Activated CD8-positive, alpha-beta memory T cell treated with anti-CD3 and anti-CD28 coated beads, Interleukin-2, amount 50 U/mL, for 1 hour (primary cell): Measurements from ENCODE around the gene FAM13A.
"Not testable (repeated sequence)": the region's sequence is repeated elsewhere in the genome, so short reads cannot be mapped to it uniquely, and the experiment has no call there.

Experiments used
- DNase-seq: peaks from one replicate; pipeline ENCODE4 v3.0.0-alpha.2; 2020; ENCODE audit errors: extremely low read depth

FAM13A gene

DNA sequence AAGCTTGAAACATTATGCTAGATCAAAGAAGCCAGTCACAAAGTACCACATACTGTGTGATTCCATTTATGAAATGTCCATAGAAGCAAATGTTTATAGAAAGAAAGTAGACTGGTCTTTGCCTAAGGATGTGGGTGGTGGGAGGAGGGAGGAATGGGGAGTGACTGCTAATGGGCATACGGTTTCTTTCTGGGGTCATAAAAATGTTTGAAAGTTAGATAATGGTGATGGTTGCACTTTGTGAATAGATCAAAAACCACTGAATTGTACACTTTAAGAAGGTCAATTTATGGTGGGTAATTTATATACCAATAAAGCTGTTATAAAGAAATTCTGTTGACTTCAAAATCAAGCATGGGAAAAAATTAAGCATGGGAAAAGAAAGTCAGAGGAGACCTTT lies 56.6 kb downstream of the FAM13A start:
- DNase-seq: no peak

GRCh38 chr4:88999392-88999930 lies 57.5 kb downstream of the FAM13A start:
- DNase-seq: no peak

DNA sequence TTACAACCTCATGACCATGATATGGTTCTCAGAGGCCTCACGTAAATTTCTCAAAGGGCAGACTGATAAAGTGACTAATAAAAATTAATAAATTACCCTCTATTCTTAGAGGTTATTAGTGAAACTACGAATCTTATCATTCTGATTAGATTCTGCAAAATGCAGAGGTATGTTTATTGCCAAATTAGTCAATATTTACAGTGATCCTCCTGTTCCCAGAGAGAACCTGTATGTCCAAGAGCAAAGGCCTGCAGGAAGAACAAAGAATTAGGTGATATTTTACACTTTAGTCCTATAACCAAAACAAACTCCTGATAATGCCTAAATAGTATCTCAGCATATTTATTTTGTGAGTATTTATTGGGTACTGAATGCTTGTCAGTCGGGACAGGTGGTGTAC lies 58.1 kb downstream of the FAM13A start:
- DNase-seq: no peak

DNA sequence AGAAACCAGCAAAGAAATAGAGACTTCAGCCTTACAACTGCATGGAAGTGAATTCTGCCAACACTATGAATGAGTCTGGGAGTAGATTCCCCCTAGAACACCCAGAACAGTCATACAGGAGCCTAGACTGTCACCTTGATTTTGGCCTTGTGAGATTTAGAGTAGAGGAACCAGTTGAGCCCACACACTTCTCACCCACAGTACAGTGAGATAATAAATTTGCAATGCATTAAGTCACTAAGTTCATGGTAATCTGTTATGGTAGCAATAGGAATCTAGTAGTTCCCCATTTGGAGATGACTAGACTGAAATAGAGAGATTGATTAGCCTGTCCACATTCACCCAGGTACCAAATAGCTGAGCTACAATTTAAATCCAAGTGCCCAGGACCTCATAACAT lies 59.0 kb downstream of the FAM13A start:
- no peak for DNase-seq

DNA sequence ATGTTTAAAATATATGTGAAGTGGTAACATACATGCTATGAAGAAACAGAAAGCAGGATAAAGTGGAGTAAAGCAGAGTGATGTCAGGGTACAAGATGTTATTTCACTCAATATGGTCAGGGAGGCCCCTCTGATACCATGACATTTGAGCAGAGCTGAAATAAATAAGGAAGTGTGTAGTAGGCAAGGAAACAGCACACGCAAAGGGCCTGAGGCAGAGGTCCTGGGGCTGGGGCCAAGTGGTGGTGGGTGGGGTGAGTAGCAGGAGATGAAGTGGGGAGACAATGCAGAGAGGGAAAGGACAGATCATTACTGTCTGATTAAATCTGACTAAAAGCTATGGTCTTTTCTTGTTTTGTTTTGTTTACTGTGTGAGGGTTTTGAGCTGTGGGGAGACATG lies 61.1 kb downstream of the FAM13A start:
- DNase-seq: no peak

DNA sequence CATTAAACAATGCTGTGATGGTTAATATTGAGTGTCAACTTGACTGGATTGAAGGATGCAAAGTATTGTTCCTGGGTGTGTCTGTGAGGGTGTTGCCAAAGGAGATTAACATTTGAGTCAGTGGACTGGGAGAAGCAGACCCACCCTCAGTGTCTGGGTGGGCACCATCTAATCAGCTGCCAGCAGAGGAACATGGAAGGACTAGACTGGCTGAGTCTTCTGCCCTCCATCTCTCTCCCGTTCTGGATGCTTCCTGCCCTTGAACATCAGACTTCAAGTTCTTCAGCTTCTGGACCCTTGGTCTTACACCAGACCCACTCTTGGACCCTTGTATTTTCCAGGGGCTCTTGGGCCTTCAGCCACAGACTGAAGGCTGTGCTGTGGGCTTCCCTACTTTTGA lies 61.7 kb downstream of the FAM13A start:
- DNase-seq: not testable (repeated sequence)

DNA sequence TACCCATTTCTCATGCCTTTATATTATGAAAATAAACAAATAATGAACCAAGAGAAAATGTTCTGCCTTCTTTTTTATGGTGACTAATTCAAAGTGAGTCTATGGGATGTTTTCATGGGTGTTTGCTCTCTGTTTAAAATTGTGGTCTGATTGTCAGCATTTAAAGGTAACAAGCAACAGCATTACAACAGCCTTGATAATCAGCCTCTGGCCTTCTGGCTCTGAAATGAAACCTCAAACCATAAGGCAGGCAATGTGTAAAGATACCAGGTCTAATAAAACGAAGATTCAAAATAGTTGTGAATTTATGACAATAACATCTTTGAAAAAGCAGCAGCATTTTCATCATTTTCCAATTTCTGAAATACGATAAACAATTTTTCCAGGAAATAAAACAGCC lies 63.7 kb downstream of the FAM13A start:
- DNase-seq: no peak

GRCh38 chr4:88991746-88992145 lies 65.2 kb downstream of the FAM13A start:
- no peak for DNase-seq

DNA sequence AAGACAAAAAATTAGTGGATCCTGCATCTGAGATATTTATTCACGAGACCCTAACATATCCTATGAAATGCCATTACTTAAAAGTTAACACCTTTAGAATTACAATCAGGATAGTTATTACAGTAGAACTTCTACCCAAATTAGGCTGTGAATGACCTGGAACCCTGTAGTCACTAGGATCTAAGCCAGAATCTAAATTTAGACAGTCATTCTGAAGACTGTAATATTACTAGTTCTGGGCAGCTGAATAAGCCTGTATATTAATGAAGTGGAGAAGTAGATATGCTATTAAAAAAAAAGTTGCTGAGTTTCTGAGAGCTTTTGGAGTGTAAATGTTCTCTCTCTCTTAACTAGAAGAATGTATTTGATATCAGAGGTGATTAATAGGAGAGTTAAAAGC lies 67.0 kb downstream of the FAM13A start:
- DNase-seq: no peak

GRCh38 chr4:88985088-88985773 lies 71.8 kb downstream of the FAM13A start:
- DNase-seq: no peak

DNA sequence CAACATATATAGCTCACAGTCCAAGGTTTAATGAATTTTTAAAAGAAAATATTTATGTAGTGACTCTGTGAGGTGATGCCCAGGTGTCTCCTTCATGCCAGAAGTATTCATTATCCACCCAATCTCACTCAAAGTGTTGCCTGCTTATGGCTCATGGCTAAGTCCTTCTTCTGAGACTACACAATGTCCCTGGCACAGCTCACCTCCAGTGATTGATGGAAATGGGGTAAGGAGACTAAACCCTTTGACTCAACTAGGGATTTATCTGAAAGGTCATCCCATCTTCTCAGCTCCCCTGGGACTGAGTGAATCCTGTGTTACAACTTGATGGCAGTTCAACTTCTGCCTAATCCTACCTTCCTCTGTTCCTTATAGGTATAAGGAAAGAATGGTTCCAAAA lies 74.2 kb downstream of the FAM13A start:
- no peak for DNase-seq

- no peak for DNase-seq
Observed at GRCh38 chr4:88981993-88982392, 75.0 kb downstream of the FAM13A start.

DNA sequence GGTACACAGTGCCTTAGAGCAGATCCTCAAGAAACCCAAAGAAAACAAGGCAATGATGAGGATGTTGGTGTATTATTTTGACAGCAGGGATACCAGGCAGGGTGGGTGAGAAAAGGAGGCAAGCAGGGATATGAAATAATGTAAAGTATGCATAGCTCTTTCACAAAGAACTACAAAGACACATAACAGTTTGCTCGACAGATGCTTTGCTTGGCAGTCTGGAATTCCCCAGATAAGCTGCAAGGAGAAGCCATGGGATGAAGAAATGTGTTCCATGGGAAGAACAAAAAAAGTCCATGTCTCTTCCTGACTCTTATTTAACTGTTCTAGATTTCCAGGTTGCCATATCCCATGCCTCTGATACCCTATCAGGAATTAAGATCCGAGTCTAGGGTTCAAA lies 75.4 kb downstream of the FAM13A start:
- no peak for DNase-seq

GRCh38 chr4:88979276-88979675 lies 77.7 kb downstream of the FAM13A start:
- DNase-seq: no peak

DNA sequence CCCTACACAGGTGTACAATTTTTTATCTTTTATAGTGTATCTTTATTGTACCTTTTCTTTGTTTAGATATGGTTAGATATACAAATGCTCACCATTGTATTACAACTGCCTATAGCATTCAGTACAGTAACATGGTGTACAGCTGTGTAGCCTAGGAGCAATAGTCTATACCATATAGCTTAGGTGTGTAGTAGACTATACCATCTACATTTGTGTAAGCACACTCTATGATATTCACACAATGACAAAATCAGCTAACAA lies 80.3 kb downstream of the FAM13A start:
- no peak for DNase-seq

DNA sequence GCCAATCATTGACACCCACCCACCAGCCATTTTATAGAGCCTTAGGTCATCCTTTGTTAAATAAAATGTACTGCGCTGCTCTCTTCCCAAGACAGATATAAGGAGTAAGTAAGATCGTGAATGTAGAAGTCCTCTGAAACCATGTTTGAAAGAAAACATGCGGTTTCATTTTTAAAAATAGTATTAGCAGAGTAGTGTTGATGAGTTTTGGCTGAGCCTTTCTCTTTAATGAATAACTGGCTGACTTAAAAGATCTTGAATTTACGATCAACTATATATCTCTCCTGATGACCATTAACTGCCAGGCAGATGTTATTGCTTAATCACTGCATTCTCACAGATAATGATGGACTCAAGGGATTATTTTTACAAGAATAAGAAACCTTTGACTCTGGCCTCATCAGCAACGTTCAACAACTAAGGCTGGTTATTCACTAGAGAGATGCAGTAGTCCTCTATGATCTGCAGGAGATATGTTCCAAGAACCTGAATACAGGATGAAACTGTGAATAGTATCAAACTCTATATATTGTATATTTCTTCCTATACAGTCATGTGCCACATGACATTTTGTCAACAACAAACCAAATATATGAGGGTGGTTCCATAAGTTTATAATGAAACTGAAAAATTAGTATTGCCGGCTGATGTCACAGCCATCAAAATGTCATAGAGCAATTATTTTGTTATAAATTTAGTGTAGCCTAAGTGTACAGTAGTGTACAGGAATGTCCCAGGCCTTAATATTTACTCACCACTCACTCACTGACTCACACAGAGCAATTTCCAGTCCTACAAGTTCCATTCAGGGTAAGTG lies 80.8 kb downstream of the FAM13A start:
- DNase-seq: no peak

DNA sequence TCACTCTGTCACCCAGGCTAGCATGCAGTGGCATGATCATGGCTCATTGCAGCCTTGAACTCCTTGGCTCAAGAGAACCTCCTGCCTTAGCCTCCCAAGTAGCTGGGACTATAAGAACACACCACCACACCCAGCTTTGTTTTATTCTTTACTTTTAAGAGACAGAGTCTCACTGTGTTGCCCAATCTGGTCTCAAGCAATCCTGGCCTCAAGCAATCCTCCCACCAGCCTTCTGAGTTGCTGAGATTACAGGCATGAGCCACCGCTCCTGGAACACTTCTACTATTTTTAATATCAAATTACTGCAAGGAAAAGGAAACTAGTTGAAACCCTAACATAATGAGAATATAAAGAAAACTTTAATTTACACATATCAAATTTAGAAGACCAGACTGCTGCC lies 85.4 kb downstream of the FAM13A start:
- DNase-seq: no peak

GRCh38 chr4:88969746-88970145 lies 87.2 kb downstream of the FAM13A start:
- DNase-seq: no peak

GRCh38 chr4:88969271-88969670 lies 87.7 kb downstream of the FAM13A start:
- no peak for DNase-seq

DNA sequence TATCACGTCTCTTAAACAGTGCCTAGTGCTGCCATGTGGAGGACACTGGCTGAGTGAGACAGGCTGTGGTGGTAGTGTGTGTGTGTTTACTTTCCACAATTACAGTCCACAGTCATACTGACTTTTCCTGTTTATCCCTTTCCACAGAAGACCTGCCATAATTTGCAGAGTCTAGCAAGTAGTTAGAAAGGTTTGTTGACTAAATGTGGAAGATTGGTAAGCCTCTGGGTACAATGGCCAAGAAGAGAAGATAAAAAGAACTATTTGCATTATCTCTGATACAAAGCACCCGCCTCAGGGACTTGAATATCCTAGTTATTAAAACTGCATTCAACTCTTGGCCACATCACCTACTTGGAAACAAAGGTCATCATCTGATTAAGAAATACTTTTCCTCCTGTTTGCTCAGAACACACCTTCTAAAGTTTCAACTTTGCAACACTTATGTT lies 89.1 kb downstream of the FAM13A start:
- no peak for DNase-seq

DNA sequence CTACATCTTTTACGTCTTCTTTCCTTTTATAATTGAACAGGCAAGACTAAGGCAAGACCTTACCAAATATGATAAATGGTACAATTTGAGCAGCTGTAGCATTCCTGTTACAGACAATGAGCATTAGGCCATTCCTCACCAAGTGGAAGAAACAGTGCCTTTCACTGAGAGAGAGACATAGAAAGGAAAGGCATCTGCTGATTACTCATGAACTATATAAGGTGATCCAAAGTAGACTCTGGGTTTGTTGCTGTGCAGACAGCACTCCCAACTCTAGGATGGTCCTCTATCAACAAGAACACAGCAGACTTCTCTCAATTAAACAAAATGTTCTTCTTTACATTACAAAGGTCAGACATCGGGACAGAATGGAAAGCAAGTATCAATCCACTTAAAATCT lies 91.9 kb downstream of the FAM13A start:
- DNase-seq: no peak

- no peak for DNase-seq
Observed at GRCh38 chr4:88964450-88964849, 92.5 kb downstream of the FAM13A start.

DNA sequence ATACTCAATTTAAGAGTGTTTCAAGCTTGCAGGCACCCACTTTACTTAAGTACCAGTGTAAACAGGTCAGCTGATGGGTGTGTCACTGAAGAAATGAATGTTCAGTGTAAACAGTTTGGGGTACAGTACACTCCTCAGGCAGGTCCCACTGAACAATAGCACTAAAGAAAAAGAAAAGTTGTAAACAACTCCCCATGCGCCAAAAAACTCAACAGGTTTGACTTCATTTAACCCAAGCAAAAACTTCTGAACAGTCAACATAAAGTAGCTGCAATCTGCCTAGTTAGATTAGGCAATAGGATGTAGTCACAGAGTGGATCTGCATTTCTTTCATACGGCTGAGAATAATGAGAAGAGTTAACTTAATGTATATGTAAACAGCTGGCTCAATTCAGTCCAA lies 93.2 kb downstream of the FAM13A start:
- no peak for DNase-seq
